GM23338 (cell line): ENCODE measurements around the gene CROCC2. TPM values are rescaled to one million over a fixed set of nuclear protein-coding genes. Genes with fewer than 3 reads are reported as not detected.

Source experiments
- ATAC-seq: fragments of 200-7000 bp; cut with Tn5 transposase; 3 replicates; pipeline ENCODE4 v1.9.1; 2020
- DNase-seq: peaks from one replicate; pipeline ENCODE4 v3.0.0-alpha.2; 2015; ENCODE audit warnings: low spot score
- H2AFZ ChIP-seq: fragments of 200-600 bp; sonication (generic); 2 replicates; pipeline ENCODE4 v1.8.0; 2016; ENCODE audit warnings: antibody characterized with exemption, mild to moderate bottlenecking, moderate library complexity
- H3F3A ChIP-seq: fragments of 200-600 bp; sonication (generic); replicated peaks from 2 replicates; pipeline ENCODE4 v1.8.0; 2017; ENCODE audit warnings: antibody characterized with exemption, mixed run types, low read depth
- H3K27ac ChIP-seq: fragments of 200-600 bp; sonication (generic); 2 replicates; pipeline ENCODE4 v1.6.1; 2016; ENCODE audit warnings: low read depth
- H3K27me3 ChIP-seq: fragments of 200-600 bp; sonication (generic); 2 replicates; pipeline ENCODE4 v1.8.0; 2016; ENCODE audit warnings: mild to moderate bottlenecking, mixed run types, moderate library complexity; ENCODE audit not compliant: insufficient read depth
- H3K36me3 ChIP-seq: fragments of 200-600 bp; sonication (generic); 2 replicates; pipeline ENCODE4 v1.8.0; 2016; ENCODE audit warnings: mild to moderate bottlenecking; ENCODE audit not compliant: insufficient read depth
- H3K4me1 ChIP-seq: fragments of 200-600 bp; sonication (generic); 2 replicates; pipeline ENCODE4 v1.8.0; 2016; ENCODE audit warnings: mild to moderate bottlenecking, moderate library complexity; ENCODE audit not compliant: insufficient read depth
- H3K4me2 ChIP-seq: fragments of 200-600 bp; sonication (generic); 2 replicates; pipeline ENCODE4 v1.7.1; 2017; ENCODE audit warnings: mixed run types
- H3K4me3 ChIP-seq: fragments of 200-600 bp; sonication (generic); 2 replicates; pipeline ENCODE4 v1.6.1; 2016; ENCODE audit warnings: mixed run types
- H3K79me2 ChIP-seq: fragments of 200-600 bp; sonication (generic); replicated peaks from 2 replicates; pipeline ENCODE4 v1.8.0; 2017; ENCODE audit warnings: mild to moderate bottlenecking; ENCODE audit not compliant: insufficient read depth
- H3K9me2 ChIP-seq: fragments of 200-600 bp; sonication (generic); 2 replicates; pipeline ENCODE4 v1.8.0; 2017; ENCODE audit not compliant: insufficient read depth
- H4K20me1 ChIP-seq: fragments of 200-600 bp; sonication (generic); replicated peaks from 2 replicates; pipeline ENCODE4 v1.8.0; 2017; ENCODE audit warnings: mild to moderate bottlenecking; ENCODE audit not compliant: insufficient read depth
- H3K27ac Mint-ChIP-seq: 2 replicates; pipeline ENCODE4 v1.8.0; 2020; ENCODE audit warnings: inconsistent platforms, mild to moderate bottlenecking, moderate library complexity, mixed read lengths
- H3K27me3 Mint-ChIP-seq: 3 replicates; pipeline ENCODE4 v1.8.0; 2022; ENCODE audit warnings: low read depth, mild to moderate bottlenecking, moderate library complexity, mixed read lengths, inconsistent platforms; ENCODE audit not compliant: insufficient read depth, poor library complexity
- H3K36me3 Mint-ChIP-seq: 3 replicates; pipeline ENCODE4 v1.8.0; 2021; ENCODE audit warnings: low read depth, mild to moderate bottlenecking, inconsistent platforms, moderate library complexity, mixed read lengths
- H3K4me1 Mint-ChIP-seq: 3 replicates; pipeline ENCODE4 v1.8.0; 2020; ENCODE audit warnings: mild to moderate bottlenecking, inconsistent platforms, mixed read lengths
- H3K4me3 Mint-ChIP-seq: 3 replicates; pipeline ENCODE4 v1.8.0; 2021; ENCODE audit warnings: moderate library complexity, mild to moderate bottlenecking, inconsistent platforms, mixed read lengths
- H3K9me3 Mint-ChIP-seq: 3 replicates; pipeline ENCODE4 v1.8.0; 2020; ENCODE audit warnings: moderate library complexity, mild to moderate bottlenecking, inconsistent platforms, mixed read lengths
- CREB1 ChIP-seq: fragments of 250-450 bp; sonication (Bioruptor Pico); IDR thresholded peaks from 2 replicates; pipeline ENCODE4 v1.5.0; 2020; ENCODE audit warnings: low read depth, mild to moderate bottlenecking, moderate library complexity
- CTCF ChIP-seq, 2 experiments: fragments of 200-600 bp in 1 of 2; sonication (generic) in 1 of 2; conservative IDR thresholded peaks; 2 replicates each; pipeline versions ENCODE4 v1.5.1 to v1.6.1; 2016 to 2017; ENCODE audit warnings: antibody characterized with exemption in 2 of 2, low read depth in 2 of 2, mild to moderate bottlenecking in 2 of 2, moderate library complexity in 1 of 2
- ETS1 ChIP-seq: IDR thresholded peaks from 2 replicates; pipeline ENCODE4 v1.6.1; 2016; ENCODE audit warnings: antibody characterized with exemption
- EZH2 ChIP-seq: fragments of 200-600 bp; sonication (generic); IDR thresholded peaks from one replicate; pipeline ENCODE4 v1.8.0; 2017; ENCODE audit warnings: antibody characterized with exemption, mild to moderate bottlenecking, low read depth; ENCODE audit not compliant: unreplicated experiment
- NANOG ChIP-seq: IDR thresholded peaks from 2 replicates; pipeline ENCODE4 v1.6.1; 2016; ENCODE audit warnings: antibody characterized with exemption, borderline replicate concordance
- POLR2AphosphoS5 ChIP-seq: IDR thresholded peaks from 2 replicates; pipeline ENCODE4 v1.6.1; 2016; ENCODE audit warnings: antibody characterized with exemption, low read depth
- REST ChIP-seq: IDR thresholded peaks from one replicate; pipeline ENCODE4 v1.6.1; 2018; ENCODE audit warnings: antibody characterized with exemption; ENCODE audit not compliant: unreplicated experiment
- STAT1 ChIP-seq: IDR thresholded peaks from one replicate; pipeline ENCODE4 v1.6.1; 2016; ENCODE audit warnings: antibody characterized with exemption; ENCODE audit not compliant: unreplicated experiment
- ZNF462 ChIP-seq: fragments of 250-450 bp; sonication (Bioruptor Pico); IDR thresholded peaks from 2 replicates; pipeline ENCODE4 v1.5.0; 2020; ENCODE audit warnings: mild to moderate bottlenecking, moderate library complexity
- polyA plus RNA-seq: library from polyadenylated mRNA; unstranded; fragments of >200 nt; fragmentation: Nextera tagmentation; extraction: Ambion mirVana; gene quantifications from 2 replicates; pipeline ENCODE4 v1.2.1, GENCODE V29; 2016
- total RNA-seq: library from RNA; depleted of rRNA; stranded (reverse); fragments of >200 nt; shearing (Covaris generic); gene quantifications from 2 replicates; pipeline ENCODE4 v1.2.3, GENCODE V29; 2014

CROCC2 gene
- total and polyA plus RNA-seq, 2 experiments from 2014 or later: not detected

GRCh38 chr2:241037498-241037897, 131.4 kb downstream of the CROCC2 start (continued):
- TF ChIP-seq EZH2: no peak
- TF ChIP-seq STAT1: no peak
- TF ChIP-seq REST: no peak
- no peak for TF ChIP-seq POLR2AphosphoS5

- H3K27me3 Mint-ChIP-seq: peaks cover 19% of the 10 kb centered on the region
- Histone ChIP-seq H4K20me1 (no peaks in the 10 kb centered on the region), H3K36me3 (no peaks in the 10 kb centered on the region), H3K9me2 (no peaks in the 10 kb centered on the region), H3K4me3 (no peak overlapping the region), H3K4me1 (peaks cover 8% of the 10 kb centered on the region; the same call in 1 of the 2 replicates), H3K79me2 (no peaks in the 10 kb centered on the region), H3K4me2 (no peak overlapping the region), H3K27me3 (peaks cover 6% of the 10 kb centered on the region), H2AFZ (no peak overlapping the region), H3K27ac (no peak overlapping the region), H3F3A (no peaks in the 10 kb centered on the region)
- no peak for DNase-seq
- ATAC-seq: no peak
- H3K4me3 Mint-ChIP-seq: no peak overlapping the region; the same call in 2 of the 3 replicates
- H3K27ac Mint-ChIP-seq: no peak overlapping the region
- TF ChIP-seq EZH2 (no peak), ETS1 (no peak), NANOG (no peak), CREB1 (CRISPR knock-in tag) (no peak), ZNF462 (CRISPR knock-in tag) (no peak), CTCF (conservative IDR thresholded peaks at IDR 0.05; ENCODE audit: low read depth in 2 of 2) (no peak)
- no peaks in the 10 kb centered on the region; the same call in 2 of the 3 replicates for H3K36me3 Mint-ChIP-seq
- H3K9me3 Mint-ChIP-seq: no peaks in the 10 kb centered on the region; the same call in 2 of the 3 replicates
- H3K4me1 Mint-ChIP-seq: peaks cover 7% of the 10 kb centered on the region
These were observed 132.4 kb downstream of the CROCC2 start for GRCh38 chr2:241038374-241039180.
